Thyroid gland (tissue), 4 donors: Measurements from ENCODE around the gene CDHR5.

Experiments used
- POLR2A ChIP-seq, 2 donors: fragments of 450-650 bp; IDR thresholded peaks; one replicate each; pipeline ENCODE4 v1.6.1; 2017; ENCODE audit warnings: antibody characterized with exemption in 2 of 2, mild to moderate bottlenecking in 2 of 2, moderate library complexity in 1 of 2
- TF ChIP-seq, protein P1 (sequence below), 6 experiments: fragments of 200-600 bp in 3 of 6; fragments of 450-650 bp in 3 of 6; sonication (generic) in 3 of 6; IDR thresholded peaks; one replicate each; pipeline ENCODE4 v1.5.1; 2016 to 2019; ENCODE audit warnings: antibody characterized with exemption in 6 of 6, mild to moderate bottlenecking in 2 of 6, inconsistent platforms in 1 of 6, moderate library complexity in 1 of 6

GRCh38 chr11:592918-593317, 31.8 kb downstream of the CDHR5 start:
- TF ChIP-seq, protein P1, sequence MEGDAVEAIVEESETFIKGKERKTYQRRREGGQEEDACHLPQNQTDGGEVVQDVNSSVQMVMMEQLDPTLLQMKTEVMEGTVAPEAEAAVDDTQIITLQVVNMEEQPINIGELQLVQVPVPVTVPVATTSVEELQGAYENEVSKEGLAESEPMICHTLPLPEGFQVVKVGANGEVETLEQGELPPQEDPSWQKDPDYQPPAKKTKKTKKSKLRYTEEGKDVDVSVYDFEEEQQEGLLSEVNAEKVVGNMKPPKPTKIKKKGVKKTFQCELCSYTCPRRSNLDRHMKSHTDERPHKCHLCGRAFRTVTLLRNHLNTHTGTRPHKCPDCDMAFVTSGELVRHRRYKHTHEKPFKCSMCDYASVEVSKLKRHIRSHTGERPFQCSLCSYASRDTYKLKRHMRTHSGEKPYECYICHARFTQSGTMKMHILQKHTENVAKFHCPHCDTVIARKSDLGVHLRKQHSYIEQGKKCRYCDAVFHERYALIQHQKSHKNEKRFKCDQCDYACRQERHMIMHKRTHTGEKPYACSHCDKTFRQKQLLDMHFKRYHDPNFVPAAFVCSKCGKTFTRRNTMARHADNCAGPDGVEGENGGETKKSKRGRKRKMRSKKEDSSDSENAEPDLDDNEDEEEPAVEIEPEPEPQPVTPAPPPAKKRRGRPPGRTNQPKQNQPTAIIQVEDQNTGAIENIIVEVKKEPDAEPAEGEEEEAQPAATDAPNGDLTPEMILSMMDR (IDR thresholded peaks at IDR 0.05): no peak
- TF ChIP-seq POLR2A (IDR thresholded peaks at IDR 0.05): no peak
